Smooth muscle cell (in vitro differentiated cells): ENCODE data around the gene FOSB. TPM values are rescaled to one million over a fixed set of nuclear protein-coding genes. Genes with fewer than 3 reads are reported as not detected.

Experiments used
- DNase-seq: peaks from one replicate; lab custom pipeline; 2025; ENCODE audit not compliant: unreplicated experiment; lab: John Stamatoyannopoulos, UW
- H2AFZ ChIP-seq: fragments of 200-600 bp; sonication (generic); 2 replicates; pipeline ENCODE4 v1.6.0; 2016; ENCODE audit warnings: antibody characterized with exemption, low read depth, mild to moderate bottlenecking
- H3F3A ChIP-seq: fragments of 200-600 bp; sonication (generic); 2 replicates; pipeline ENCODE4 v1.6.0; 2017; ENCODE audit warnings: antibody characterized with exemption, low read depth
- H3K27ac ChIP-seq: fragments of 200-600 bp; sonication (generic); 2 replicates; pipeline ENCODE4 v1.5.1; 2016; ENCODE audit warnings: low read depth, mild to moderate bottlenecking
- H3K27me3 ChIP-seq: fragments of 200-600 bp; sonication (generic); 2 replicates; pipeline ENCODE4 v1.6.1; 2016; ENCODE audit warnings: low read depth, mild to moderate bottlenecking
- H3K36me3 ChIP-seq: fragments of 200-600 bp; sonication (generic); 2 replicates; pipeline ENCODE4 v1.5.1; 2016; ENCODE audit warnings: low read depth
- H3K4me1 ChIP-seq: fragments of 200-600 bp; sonication (generic); 2 replicates; pipeline ENCODE4 v1.5.1; 2016; ENCODE audit warnings: low read depth
- H3K4me2 ChIP-seq: fragments of 200-600 bp; sonication (generic); 2 replicates; pipeline ENCODE4 v1.6.0; 2016; ENCODE audit warnings: mild to moderate bottlenecking
- H3K4me3 ChIP-seq: fragments of 200-600 bp; sonication (generic); 2 replicates; pipeline ENCODE4 v1.5.1; 2016; ENCODE audit warnings: mild to moderate bottlenecking
- H3K79me2 ChIP-seq: fragments of 200-600 bp; sonication (generic); 2 replicates; pipeline ENCODE4 v1.6.0; 2016; ENCODE audit warnings: low read depth, mild to moderate bottlenecking
- H3K9ac ChIP-seq: fragments of 200-600 bp; sonication (generic); 2 replicates; pipeline ENCODE4 v1.6.0; 2016; ENCODE audit warnings: low read depth
- H3K9me3 ChIP-seq: fragments of 200-600 bp; sonication (generic); replicated peaks from 2 replicates; pipeline ENCODE4 v1.5.1; 2016; ENCODE audit warnings: low read depth
- H4K20me1 ChIP-seq: fragments of 200-600 bp; sonication (generic); 2 replicates; pipeline ENCODE4 v1.6.0; 2016; ENCODE audit warnings: low read depth
- CTCF ChIP-seq: fragments of 200-600 bp; sonication (generic); IDR thresholded peaks from 2 replicates; pipeline ENCODE4 v1.5.1; 2017; ENCODE audit warnings: borderline replicate concordance, mild to moderate bottlenecking, antibody characterized with exemption; ENCODE audit not compliant: insufficient read depth, poor library complexity, severe bottlenecking
- WGBS: methylation state at CpG from one replicate; pipeline ENCODE4 v1.1.7; 2016; ENCODE audit warnings: low lambda C conversion rate; 5-methylcytosine and 5-hydroxymethylcytosine counted together
- polyA plus RNA-seq: library from polyadenylated mRNA; unstranded; fragments of >200 nt; fragmentation: Nextera tagmentation; extraction: Ambion mirVana; gene quantifications from 2 replicates; pipeline ENCODE4 v1.2.1, GENCODE V29; 2016
- total RNA-seq: library from RNA; depleted of rRNA; stranded (reverse); fragments of >200 nt; gene quantifications from 2 replicates; pipeline ENCODE4 v1.2.3, GENCODE V29; 2014

Gene FOSB
- total and polyA plus RNA-seq, 2 experiments from 2014 or later: 178 to 186 TPM

- peak overlapping the region; percentile 87 for H3K27ac ChIP-seq
- no peaks in the 10 kb centered on the region for H4K20me1 ChIP-seq
- H3K4me2 ChIP-seq: peak overlapping the region; percentile 89
- H3K9me3 ChIP-seq: no peaks in the 10 kb centered on the region
- no peak overlapping the region for H2AFZ ChIP-seq
- peaks cover 29% of the 10 kb centered on the region for H3F3A ChIP-seq
- peak overlapping the region; percentile 86 for H3K4me3 ChIP-seq
- H3K36me3 ChIP-seq: no peaks in the 10 kb centered on the region
- H3K79me2 ChIP-seq: no peaks in the 10 kb centered on the region
- 54% methylated on average over 9 of the region's 9 CpGs for WGBS
- peak overlapping the region; percentile 87 for H3K9ac ChIP-seq
- peaks cover 5% of the 10 kb centered on the region for H3K4me1 ChIP-seq
- DNase-seq: no peak
- no peak for TF ChIP-seq CTCF
- H3K27me3 ChIP-seq: no peaks in the 10 kb centered on the region
Measured at GRCh38 chr19:45440259-45440638, 27.5 kb upstream of the FOSB start.

DNA sequence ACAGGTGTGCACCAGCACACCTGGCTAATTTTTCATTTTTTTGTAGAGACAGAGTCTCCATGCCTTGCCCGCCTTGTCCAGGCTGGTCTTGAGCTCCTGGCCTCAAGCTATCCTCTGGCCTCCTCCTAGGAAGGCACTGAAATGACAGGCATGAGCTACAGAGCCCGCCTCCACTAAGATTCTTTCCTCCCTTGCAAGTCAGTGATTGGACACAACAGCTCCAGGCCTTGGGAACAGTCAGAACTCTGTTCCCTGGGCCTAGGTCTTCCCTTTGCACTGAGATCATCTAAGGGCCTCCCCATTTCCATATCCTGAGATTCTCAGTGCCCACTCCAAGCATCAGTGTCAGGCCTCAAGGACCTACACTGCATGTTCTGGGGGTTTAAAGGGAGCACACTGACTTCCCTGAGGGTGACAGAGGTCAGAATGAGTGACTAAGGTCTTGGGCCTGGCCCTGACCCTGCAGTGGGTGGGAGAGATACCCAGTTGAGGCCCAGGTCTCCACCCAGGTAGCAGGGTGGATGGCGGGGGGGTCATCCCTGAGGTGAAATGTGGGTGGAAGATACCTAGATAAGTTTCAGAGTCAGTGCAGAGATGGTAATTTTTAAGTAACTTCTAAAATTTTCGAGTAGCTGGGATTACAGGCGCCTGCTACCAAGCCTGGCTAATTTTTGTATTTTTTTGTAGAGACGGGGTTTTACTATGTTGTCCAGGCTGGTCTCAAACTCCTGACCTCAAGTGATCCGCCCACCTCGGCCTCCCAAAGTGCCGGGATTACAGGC is 26.7 kb upstream of the FOSB start:
- H3K4me1 ChIP-seq: peaks cover 5% of the 10 kb centered on the region
- no peaks in the 10 kb centered on the region for H3K36me3 ChIP-seq
- no peak overlapping the region for H3K9ac ChIP-seq
- no peaks in the 10 kb centered on the region for H3K9me3 ChIP-seq
- no peaks in the 10 kb centered on the region for H3K27me3 ChIP-seq
- H2AFZ ChIP-seq: no peak overlapping the region
- peaks cover 33% of the 10 kb centered on the region for H3F3A ChIP-seq
- DNase-seq: no peak
- H3K27ac ChIP-seq: peak overlapping the region; percentile 87
- no peaks in the 10 kb centered on the region for H4K20me1 ChIP-seq
- TF ChIP-seq CTCF: no peak
- no peaks in the 10 kb centered on the region for H3K79me2 ChIP-seq
- no peak overlapping the region for H3K4me2 ChIP-seq
- WGBS: 89% methylated on average over 9 of the region's 9 CpGs
- no peak overlapping the region for H3K4me3 ChIP-seq

DNA sequence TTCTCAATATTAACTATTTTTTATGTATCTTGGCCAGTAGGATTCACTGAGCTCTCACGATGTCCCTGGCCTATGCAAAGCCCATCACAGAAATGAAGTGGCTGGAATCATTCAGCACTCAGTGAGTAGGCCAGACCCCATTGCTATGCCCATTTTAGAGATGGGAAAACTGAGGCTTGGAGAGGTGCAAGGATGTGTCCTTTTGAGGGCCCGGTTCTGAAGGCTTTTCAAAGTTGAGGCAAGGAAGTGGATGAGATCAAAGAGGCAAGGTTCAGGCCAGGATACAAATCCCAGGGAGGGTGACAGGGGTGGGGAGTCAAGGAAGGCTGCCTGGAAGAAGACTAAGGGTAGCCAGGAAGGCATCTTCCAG is 25.4 kb upstream of the FOSB start:
- Histone ChIP-seq H3K4me3 (no peak overlapping the region), H4K20me1 (no peaks in the 10 kb centered on the region), H2AFZ (no peak overlapping the region), H3K9ac (no peak overlapping the region), H3K4me1 (peaks cover 5% of the 10 kb centered on the region), H3K27ac (peak overlapping the region; percentile 99), H3F3A (peaks cover 33% of the 10 kb centered on the region), H3K27me3 (no peaks in the 10 kb centered on the region), H3K9me3 (no peaks in the 10 kb centered on the region), H3K4me2 (no peak overlapping the region), H3K36me3 (no peaks in the 10 kb centered on the region), H3K79me2 (no peaks in the 10 kb centered on the region)
- no peak for TF ChIP-seq CTCF
- no peak for DNase-seq
- WGBS: 99% methylated on average over 2 of the region's 2 CpGs
